ENCODE data around the gene PRKN.
A peak's percentile ranks its signal among the peaks of the same experiment; 100 is the strongest.

Gene PRKN

GRCh38 chr6:161716176-161716575, 1011.4 kb downstream of the PRKN start:
- no peak for DNase-seq (ENCODE audit: low read depth)

- no peak for DNase-seq (ENCODE audit: low read depth)
These were observed 1015.6 kb downstream of the PRKN start for GRCh38 chr6:161711938-161712337.

- DNase-seq (ENCODE audit: low read depth): no peak
These were observed 1016.1 kb downstream of the PRKN start for GRCh38 chr6:161711515-161711914.

- DNase-seq (ENCODE audit: low read depth): no peak
These were observed 1016.9 kb downstream of the PRKN start for GRCh38 chr6:161710698-161711097.

GRCh38 chr6:161701056-161701455, 1026.5 kb downstream of the PRKN start:
- no peak for DNase-seq (ENCODE audit: low read depth)

- DNase-seq (ENCODE audit: low read depth): no peak
These were observed 1030.8 kb downstream of the PRKN start for GRCh38 chr6:161696801-161697200.

- DNase-seq (ENCODE audit: low read depth): peak; percentile 11
These were observed 1032.6 kb downstream of the PRKN start for GRCh38 chr6:161694995-161695394.

- DNase-seq (ENCODE audit: low read depth): no peak
These were observed 1040.9 kb downstream of the PRKN start for GRCh38 chr6:161686655-161687054.

GRCh38 chr6:161684731-161685475, 1042.7 kb downstream of the PRKN start:
- DNase-seq (ENCODE audit: low read depth): no peak

GRCh38 chr6:161683400-161683799, 1044.2 kb downstream of the PRKN start:
- no peak for DNase-seq (ENCODE audit: low read depth)

GRCh38 chr6:161682982-161683381, 1044.6 kb downstream of the PRKN start:
- DNase-seq (ENCODE audit: low read depth): no peak

- no peak for DNase-seq (ENCODE audit: low read depth)
These were observed 1047.5 kb downstream of the PRKN start for GRCh38 chr6:161679980-161680538.

- DNase-seq (ENCODE audit: low read depth): no peak
These were observed 1050.4 kb downstream of the PRKN start for GRCh38 chr6:161677188-161677587.

- DNase-seq (ENCODE audit: low read depth): no peak
These were observed 1051.0 kb downstream of the PRKN start for GRCh38 chr6:161676586-161676985.

GRCh38 chr6:161674930-161675682, 1052.5 kb downstream of the PRKN start:
- DNase-seq (ENCODE audit: low read depth): no peak

- DNase-seq (ENCODE audit: low read depth): no peak
These were observed 1054.5 kb downstream of the PRKN start for GRCh38 chr6:161673026-161673425.

- no peak for DNase-seq (ENCODE audit: low read depth)
These were observed 1056.4 kb downstream of the PRKN start for GRCh38 chr6:161671117-161671516.

GRCh38 chr6:161668665-161669064, 1058.9 kb downstream of the PRKN start:
- DNase-seq (ENCODE audit: low read depth): no peak

- DNase-seq (ENCODE audit: low read depth): no peak
These were observed 1059.6 kb downstream of the PRKN start for GRCh38 chr6:161667957-161668356.

GRCh38 chr6:161663682-161664081, 1063.9 kb downstream of the PRKN start:
- no peak for DNase-seq (ENCODE audit: low read depth)

GRCh38 chr6:161660666-161661571, 1066.6 kb downstream of the PRKN start:
- no peak for DNase-seq (ENCODE audit: low read depth)

- no peak for DNase-seq (ENCODE audit: low read depth)
These were observed 1069.4 kb downstream of the PRKN start for GRCh38 chr6:161658211-161658610.
